Effector memory CD8-positive, alpha-beta T cell (primary cell): Measurements from ENCODE around the gene PAQR5.
A peak's percentile ranks its signal among the peaks of the same experiment; 100 is the strongest.

Experiments
- ATAC-seq: fragments of 150-1000 bp; cut with Tn5 transposase; replicated peaks from 2 replicates; pipeline ENCODE4 v1.10.0; 2021; ENCODE audit warnings: mild to moderate bottlenecking, moderate library complexity
- DNase-seq, 3 experiments: peaks; one replicate each; pipeline ENCODE4 v3.0.0; 2021
- H3K27ac Mint-ChIP-seq, 2 donors: one replicate each; pipeline ENCODE4 v1.8.0; 2022; ENCODE audit warnings: mild to moderate bottlenecking in 2 of 2, mixed read lengths in 2 of 2, moderate library complexity in 2 of 2
- H3K27me3 Mint-ChIP-seq, 2 donors: one replicate each; pipeline ENCODE4 v1.8.0; 2022; ENCODE audit warnings: mixed read lengths in 2 of 2
- H3K36me3 Mint-ChIP-seq: one replicate; pipeline ENCODE4 v1.8.0; 2022; ENCODE audit warnings: mild to moderate bottlenecking, moderate library complexity, mixed read lengths; ENCODE audit not compliant: insufficient read depth
- H3K4me1 Mint-ChIP-seq, 2 donors: one replicate each; pipeline ENCODE4 v1.8.0; 2022; ENCODE audit warnings: low read depth in 2 of 2, mixed read lengths in 2 of 2
- H3K4me3 Mint-ChIP-seq, 2 donors: one replicate each; pipeline ENCODE4 v1.8.0; 2022; ENCODE audit warnings: mild to moderate bottlenecking in 2 of 2, mixed read lengths in 2 of 2, moderate library complexity in 2 of 2
- H3K9me3 Mint-ChIP-seq, 2 donors: one replicate each; pipeline ENCODE4 v1.8.0; 2022; ENCODE audit warnings: mixed read lengths in 2 of 2

PAQR5 gene

DNA sequence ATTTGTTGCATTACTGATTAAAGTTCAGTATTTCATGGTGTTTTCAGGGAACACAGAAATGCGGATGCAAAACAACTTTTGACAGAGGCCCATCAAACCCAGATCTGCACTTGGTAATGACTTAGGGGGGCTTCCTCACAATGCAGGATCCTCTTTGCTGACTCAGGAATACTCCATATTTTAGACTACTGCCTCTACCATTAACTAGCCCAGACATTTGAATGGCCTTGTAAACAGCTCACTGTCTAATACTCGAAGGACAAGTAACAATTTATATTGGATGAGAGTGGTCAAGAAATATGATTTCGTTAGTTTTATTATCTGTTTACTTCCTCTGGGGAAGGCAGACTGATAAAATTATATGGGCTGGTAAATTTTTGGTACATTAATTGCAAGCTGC is 106.4 kb downstream of the PAQR5 start:
- DNase-seq (no peak), ATAC-seq (no peak)
- Mint-ChIP-seq H3K27ac (no peak overlapping the region), H3K27me3 (peaks cover 19 to 28% of the 10 kb centered on the region in 2 donors), H3K4me1 (no peaks in the 10 kb centered on the region), H3K36me3 (peaks cover 3% of the 10 kb centered on the region), H3K4me3 (no peak overlapping the region), H3K9me3 (no peaks in the 10 kb centered on the region)

DNA sequence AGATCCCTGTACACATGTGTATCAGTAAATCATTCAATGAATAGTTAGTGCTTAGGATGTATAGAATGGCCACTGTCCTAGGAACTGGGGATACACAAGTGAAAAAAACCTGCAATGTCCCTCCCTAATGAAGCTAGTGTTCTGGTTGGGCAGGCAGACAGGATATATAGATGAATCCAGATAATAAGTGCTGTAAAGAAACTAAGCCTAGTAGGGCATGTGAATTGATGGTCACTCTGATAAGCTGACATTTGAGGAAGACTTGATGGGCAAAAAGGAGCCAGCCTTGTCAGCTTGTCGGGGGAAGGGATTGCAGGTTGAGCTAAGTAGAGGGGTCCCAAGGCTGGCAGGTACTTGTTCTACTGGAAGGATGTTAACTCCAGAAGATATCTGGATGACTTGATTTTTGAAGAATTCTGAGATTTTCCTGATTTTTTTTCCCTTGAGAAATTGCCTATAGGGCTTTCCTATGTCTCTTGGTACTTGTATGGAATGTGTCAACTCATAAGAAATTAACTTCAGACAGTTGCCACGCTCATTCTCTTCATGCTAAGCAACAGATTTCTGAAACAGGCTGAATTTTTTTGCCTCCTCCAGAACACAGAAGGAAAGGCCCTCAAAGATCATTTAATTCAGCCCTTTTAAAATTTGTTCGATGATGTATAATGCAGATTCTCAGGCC is 109.1 kb downstream of the PAQR5 start:
- Mint-ChIP-seq H3K27me3 (peaks cover 19 to 28% of the 10 kb centered on the region in 2 donors), H3K36me3 (no peaks in the 10 kb centered on the region)

DNA sequence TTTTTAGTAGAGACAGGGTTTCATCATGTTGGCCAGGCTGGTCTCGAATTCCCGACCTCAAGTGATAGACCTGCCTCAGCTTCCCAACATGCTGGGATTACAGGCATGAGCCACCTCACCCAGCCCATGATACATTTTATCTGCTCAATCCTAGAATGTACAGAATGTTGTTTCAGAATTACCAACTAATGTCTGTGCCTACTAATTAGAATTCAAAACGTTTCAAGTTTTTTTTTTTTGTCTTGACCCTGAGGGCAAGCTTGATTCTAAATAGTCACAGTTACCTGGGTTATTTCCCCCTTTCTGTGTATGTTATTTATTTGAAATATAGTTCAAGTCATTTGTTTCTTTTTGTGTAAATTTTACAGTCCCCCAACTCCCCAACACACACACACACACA is 110.1 kb downstream of the PAQR5 start:
- no peak overlapping the region for H3K27ac Mint-ChIP-seq
- peaks cover 13 to 19% of the 10 kb centered on the region in 2 donors for H3K27me3 Mint-ChIP-seq
- ATAC-seq (no peak), DNase-seq (no peak)
- peaks cover under 1 to 1% of the 10 kb centered on the region in 2 donors for H3K4me1 Mint-ChIP-seq
- no peaks in the 10 kb centered on the region for H3K9me3 Mint-ChIP-seq
- H3K4me3 Mint-ChIP-seq, result no peak overlapping the region
- H3K36me3 Mint-ChIP-seq, result peaks cover 3% of the 10 kb centered on the region

More for the DNA sequence above, 109.1 kb downstream of the PAQR5 start:
- DNase-seq, result no peak
- Mint-ChIP-seq H3K9me3 (no peaks in the 10 kb centered on the region), H3K4me1 (no peaks in the 10 kb centered on the region), H3K4me3 (no peak overlapping the region), H3K27ac (no peak overlapping the region)
- ATAC-seq, result no peak

DNA sequence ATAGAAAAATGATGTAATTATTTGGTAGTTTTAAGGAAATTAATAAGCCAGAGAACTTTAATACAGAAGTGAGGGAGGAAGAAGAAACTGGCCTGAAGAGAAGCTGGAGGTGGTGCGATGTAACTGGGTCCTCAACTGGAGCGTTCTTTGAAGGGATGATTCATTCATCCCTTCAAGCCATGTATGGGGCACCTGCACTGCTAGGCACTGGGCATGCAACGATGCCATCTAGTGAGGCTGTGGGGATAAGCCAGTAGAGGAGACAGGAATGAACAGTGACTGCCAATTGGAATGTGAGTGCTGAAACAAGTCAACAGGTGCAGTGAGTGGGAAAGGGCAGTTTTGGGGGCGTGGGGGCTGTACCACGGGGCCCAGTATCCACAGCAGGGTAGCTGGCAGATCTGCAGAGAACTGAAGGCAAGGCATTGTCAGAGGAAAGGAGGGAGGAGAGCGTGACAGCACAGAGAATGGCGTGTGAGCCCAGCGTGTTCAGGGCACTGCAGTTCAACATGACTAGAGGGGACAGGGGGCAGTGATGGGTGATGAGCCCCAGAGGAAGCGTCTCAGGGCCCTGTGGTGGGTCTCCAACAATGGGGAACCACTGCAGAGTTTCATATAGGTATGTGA is 111.6 kb downstream of the PAQR5 start:
- H3K4me1 Mint-ChIP-seq, result peaks cover 5 to 7% of the 10 kb centered on the region in 2 donors
- no peaks in the 10 kb centered on the region for H3K9me3 Mint-ChIP-seq
- no peak for DNase-seq
- H3K36me3 Mint-ChIP-seq, result peaks cover 7% of the 10 kb centered on the region
- peaks cover 9 to 13% of the 10 kb centered on the region in 2 donors for H3K27me3 Mint-ChIP-seq
- H3K4me3 Mint-ChIP-seq, result no peak overlapping the region
- no peak overlapping the region for H3K27ac Mint-ChIP-seq
- no peak for ATAC-seq

DNA sequence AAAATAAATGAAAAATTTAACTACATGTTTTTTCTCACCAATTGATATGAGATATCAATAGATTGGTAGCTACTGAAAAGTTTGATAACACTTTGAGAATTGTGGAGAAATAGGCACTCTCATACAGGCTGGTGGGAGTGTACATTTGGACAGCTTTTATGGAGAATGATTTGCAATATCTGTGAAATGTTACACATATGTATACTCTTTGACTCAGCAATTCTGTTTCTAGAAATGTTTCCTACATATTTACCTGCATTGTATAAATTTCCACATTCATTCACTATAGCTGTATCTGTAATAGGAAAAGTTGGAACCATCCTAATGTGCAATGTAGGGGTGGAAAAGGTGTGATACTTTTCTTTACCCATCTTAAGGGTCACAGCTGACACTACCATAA is 113.6 kb downstream of the PAQR5 start:
- DNase-seq, result no peak
- Mint-ChIP-seq H3K4me3 (no peak overlapping the region), H3K27me3 (peaks cover 9 to 13% of the 10 kb centered on the region in 2 donors), H3K27ac (no peak overlapping the region), H3K9me3 (no peaks in the 10 kb centered on the region), H3K4me1 (peaks cover 5 to 7% of the 10 kb centered on the region in 2 donors), H3K36me3 (peaks cover 7% of the 10 kb centered on the region)
- no peak for ATAC-seq

DNA sequence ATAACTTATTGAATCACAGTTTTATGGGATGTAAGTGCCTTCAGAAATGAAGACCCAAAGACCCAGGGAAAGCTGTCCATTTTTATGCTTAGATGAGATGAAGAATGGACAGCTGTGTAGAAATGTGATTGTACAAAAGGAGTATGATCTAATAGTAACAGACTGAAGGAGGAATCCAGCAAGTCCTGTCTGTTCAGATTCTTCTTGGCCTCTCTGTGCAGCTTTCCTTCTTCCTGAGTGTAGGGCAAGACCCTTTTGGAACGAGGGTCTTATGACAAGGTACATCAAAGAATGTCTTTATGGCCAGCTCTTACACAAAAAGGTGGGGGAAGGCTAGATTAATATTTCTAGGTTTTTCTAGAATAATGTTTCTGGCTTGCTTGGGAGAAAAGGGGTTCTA is 114.0 kb downstream of the PAQR5 start:
- H3K4me1 Mint-ChIP-seq, result peaks cover 5 to 7% of the 10 kb centered on the region in 2 donors
- H3K9me3 Mint-ChIP-seq, result no peaks in the 10 kb centered on the region
- peaks cover 7% of the 10 kb centered on the region for H3K36me3 Mint-ChIP-seq
- no peak for DNase-seq
- H3K4me3 Mint-ChIP-seq, result no peak overlapping the region
- no peak overlapping the region for H3K27ac Mint-ChIP-seq
- H3K27me3 Mint-ChIP-seq, result peaks cover 5 to 11% of the 10 kb centered on the region in 2 donors
- no peak for ATAC-seq

DNA sequence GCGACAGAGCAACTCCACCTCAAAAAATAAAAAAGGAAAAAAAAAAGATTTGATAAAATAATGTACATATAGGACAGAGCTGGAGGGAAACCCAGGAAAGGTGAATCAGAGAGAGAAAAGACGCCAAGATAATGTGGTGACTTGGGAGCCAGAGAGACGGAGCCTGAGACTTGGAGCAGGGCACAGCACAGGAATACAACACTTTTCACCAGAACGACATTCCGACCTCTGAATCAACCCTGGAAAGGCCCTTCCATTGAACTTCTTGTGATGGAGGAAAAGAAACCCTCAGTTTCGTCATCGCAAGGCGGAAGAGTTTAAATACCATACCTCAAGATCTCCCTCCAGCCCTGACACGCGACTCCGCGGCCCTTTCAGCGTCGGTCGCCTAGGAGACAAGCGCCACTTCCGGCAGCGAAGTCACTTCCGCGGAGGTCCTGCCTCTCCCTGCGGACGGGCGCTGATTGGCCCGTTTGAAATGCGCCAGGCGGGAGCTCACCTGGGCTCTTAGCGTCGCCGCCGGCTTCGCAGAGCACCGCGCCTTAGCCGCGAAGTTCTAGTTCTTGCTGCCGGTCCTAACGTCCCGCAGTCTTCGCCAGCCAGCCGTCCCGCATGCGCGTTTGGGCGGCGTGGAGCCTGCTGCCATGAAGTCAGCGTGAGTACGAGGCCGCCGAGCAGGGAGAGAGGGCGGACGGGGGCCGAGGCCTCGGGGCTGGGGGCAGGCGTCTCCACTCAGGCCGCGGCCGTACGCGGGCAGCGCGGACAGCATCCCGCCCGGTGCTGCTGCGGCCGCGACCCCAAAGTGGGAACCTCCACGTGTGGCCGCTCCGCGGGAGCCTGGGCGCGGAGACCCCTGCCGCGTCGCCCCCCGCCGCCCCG is 115.3 kb downstream of the PAQR5 start, which contains the start of gene KIF23:
TSS of gene KIF23 (plus strand) at position 528 of the 879 bp plus-strand sequence. CDS start at position 645, 117 bp downstream.
- ATAC-seq (peak; percentile 98), DNase-seq (peak; percentile 88 to 92 (median 91))
- H3K27me3 Mint-ChIP-seq, result peaks cover 0 to 4% of the 10 kb centered on the region in 2 donors
- H3K9me3 Mint-ChIP-seq, result no peaks in the 10 kb centered on the region
- H3K27ac Mint-ChIP-seq, result peak within 1 kb of the TSS; percentile 68 to 77
- H3K4me3 Mint-ChIP-seq, result peak within 1 kb of the TSS; percentile 87 to 88
- peaks cover 7% of the 10 kb centered on the region for H3K36me3 Mint-ChIP-seq
- H3K4me1 Mint-ChIP-seq, result peaks cover 5 to 7% of the 10 kb centered on the region in 2 donors

DNA sequence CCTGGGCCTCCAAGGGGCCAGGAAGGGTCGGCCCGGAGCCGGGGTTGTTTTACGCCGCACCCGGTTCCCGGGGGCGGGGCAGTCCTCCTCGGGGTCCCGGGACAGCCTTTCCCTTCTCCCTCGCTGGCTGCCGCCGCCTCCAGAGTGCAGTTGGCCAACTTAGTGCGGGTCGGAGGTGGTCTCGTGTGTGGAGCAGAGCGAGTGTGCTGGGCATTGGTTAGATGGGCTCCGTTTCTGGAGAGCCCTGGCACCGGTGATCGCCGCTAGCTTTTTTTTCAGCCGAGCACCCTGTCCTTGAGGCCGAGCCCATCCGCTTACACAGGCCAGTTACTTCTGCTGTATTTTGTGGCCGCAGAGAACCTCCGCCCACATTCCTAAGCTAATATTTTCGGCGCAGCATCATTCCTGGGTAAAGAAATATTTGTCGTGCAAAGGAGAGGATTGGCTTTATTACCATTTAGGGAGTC is 116.0 kb downstream of the PAQR5 start:
- no peak for DNase-seq
- H3K4me3 Mint-ChIP-seq, result peak overlapping the region; percentile 74 to 88
- peaks cover 7% of the 10 kb centered on the region for H3K36me3 Mint-ChIP-seq
- ATAC-seq, result peak; percentile 3
- no peaks in the 10 kb centered on the region for H3K27me3 Mint-ChIP-seq
- H3K27ac Mint-ChIP-seq, result no peak overlapping the region
- no peaks in the 10 kb centered on the region for H3K9me3 Mint-ChIP-seq
- H3K4me1 Mint-ChIP-seq, result peaks cover 5 to 7% of the 10 kb centered on the region in 2 donors

DNA sequence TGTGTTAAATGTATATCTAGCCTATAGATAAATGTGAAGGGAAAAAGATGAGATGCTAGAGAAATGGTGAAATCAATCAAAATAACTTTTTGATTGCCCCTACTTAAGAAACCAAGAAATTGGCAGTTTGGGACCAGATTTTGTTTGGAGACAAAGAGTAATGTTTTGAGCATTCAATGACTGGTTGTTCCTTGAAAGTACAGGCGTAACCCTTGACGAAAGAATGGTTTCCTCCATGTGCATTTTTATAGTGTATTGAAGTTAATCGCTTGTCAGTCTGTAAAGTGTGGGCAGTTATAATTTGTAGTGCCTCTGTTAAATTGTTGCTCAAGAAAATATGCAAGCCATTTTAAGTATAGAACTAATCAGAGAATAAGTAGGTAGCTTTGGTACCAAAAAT is 116.7 kb downstream of the PAQR5 start:
- H3K4me1 Mint-ChIP-seq, result peaks cover 5 to 7% of the 10 kb centered on the region in 2 donors
- H3K36me3 Mint-ChIP-seq, result peaks cover 11% of the 10 kb centered on the region
- H3K4me3 Mint-ChIP-seq, result peak overlapping the region in 1 of 2 donors; percentile 74
- DNase-seq (no peak), ATAC-seq (no peak)
- H3K27me3 Mint-ChIP-seq, result no peaks in the 10 kb centered on the region
- no peaks in the 10 kb centered on the region for H3K9me3 Mint-ChIP-seq
- H3K27ac Mint-ChIP-seq, result no peak overlapping the region

DNA sequence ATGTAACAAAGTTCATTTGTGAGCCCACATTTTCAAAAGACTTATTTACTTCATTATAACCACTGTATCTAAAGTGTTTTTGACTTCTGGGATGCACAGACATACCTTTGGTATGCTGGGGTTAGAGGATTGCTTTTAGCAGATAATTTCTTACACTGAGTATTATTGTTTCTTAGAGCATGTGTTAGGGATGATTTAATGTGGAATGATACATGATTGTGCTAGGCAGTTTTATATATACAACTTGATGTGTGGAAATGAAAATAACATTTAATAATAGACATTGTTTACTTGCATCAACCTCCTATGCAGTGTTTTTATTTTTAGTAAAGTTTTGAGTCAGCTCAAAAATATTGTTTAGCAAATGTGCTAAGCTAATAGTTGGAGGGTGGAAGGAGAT is 118.9 kb downstream of the PAQR5 start:
- H3K4me3 Mint-ChIP-seq, result no peak overlapping the region
- H3K36me3 Mint-ChIP-seq, result peaks cover 11% of the 10 kb centered on the region
- no peak for ATAC-seq
- DNase-seq, result no peak
- no peak overlapping the region for H3K27ac Mint-ChIP-seq
- no peaks in the 10 kb centered on the region for H3K27me3 Mint-ChIP-seq
- peaks cover 5 to 7% of the 10 kb centered on the region in 2 donors for H3K4me1 Mint-ChIP-seq
- H3K9me3 Mint-ChIP-seq, result no peaks in the 10 kb centered on the region

DNA sequence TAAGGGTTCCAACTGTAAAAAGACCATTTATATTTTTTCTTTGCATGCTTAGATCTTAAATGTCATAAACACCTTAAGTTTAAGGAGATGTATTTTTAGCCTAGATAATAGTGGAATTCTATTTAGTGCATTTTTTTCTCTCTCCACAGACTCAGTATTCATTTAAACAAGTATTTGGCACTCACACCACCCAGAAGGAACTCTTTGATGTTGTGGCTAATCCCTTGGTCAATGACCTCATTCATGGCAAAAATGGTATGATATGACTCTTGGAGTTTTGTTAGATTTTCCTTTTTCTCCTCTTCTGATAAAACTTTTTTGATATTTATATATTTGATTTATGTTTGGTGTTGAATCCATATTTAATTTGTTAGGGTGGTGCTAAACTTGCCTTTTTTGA is 122.8 kb downstream of the PAQR5 start:
- no peak for ATAC-seq
- Mint-ChIP-seq H3K36me3 (peaks cover 4% of the 10 kb centered on the region), H3K27ac (no peak overlapping the region), H3K4me1 (no peaks in the 10 kb centered on the region), H3K9me3 (no peaks in the 10 kb centered on the region), H3K27me3 (no peaks in the 10 kb centered on the region), H3K4me3 (no peak overlapping the region)
- DNase-seq, result no peak

DNA sequence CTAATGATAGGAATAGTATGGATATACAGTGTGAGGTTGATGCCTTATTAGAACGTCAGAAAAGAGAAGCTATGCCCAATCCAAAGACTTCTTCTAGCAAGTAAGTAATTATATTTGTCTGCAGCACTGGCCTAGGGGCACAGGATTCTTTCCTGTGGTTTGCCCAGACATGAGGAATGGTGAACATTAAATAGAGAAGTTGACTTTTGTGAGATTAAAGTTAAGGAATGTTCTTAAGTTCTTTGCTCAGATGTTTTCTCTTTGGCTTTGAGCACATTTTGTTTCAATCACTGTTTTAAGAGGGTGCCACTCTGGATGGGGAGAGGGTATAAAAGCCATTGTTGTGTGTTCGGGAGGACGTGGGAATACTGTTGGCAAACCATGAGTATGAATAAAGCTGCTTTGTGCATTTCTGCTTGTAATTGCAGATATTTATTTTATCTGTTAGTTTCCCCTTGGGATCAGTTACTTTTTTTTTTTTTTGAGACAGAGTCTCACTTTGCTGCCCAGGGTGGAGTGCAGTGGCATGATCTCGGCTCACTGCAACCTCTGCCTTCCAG is 123.7 kb downstream of the PAQR5 start:
- no peak overlapping the region for H3K27ac Mint-ChIP-seq
- H3K9me3 Mint-ChIP-seq, result no peaks in the 10 kb centered on the region
- peaks cover 4% of the 10 kb centered on the region for H3K36me3 Mint-ChIP-seq
- H3K4me1 Mint-ChIP-seq, result no peaks in the 10 kb centered on the region
- ATAC-seq (no peak), DNase-seq (no peak)
- no peaks in the 10 kb centered on the region for H3K27me3 Mint-ChIP-seq
- H3K4me3 Mint-ChIP-seq, result no peak overlapping the region

DNA sequence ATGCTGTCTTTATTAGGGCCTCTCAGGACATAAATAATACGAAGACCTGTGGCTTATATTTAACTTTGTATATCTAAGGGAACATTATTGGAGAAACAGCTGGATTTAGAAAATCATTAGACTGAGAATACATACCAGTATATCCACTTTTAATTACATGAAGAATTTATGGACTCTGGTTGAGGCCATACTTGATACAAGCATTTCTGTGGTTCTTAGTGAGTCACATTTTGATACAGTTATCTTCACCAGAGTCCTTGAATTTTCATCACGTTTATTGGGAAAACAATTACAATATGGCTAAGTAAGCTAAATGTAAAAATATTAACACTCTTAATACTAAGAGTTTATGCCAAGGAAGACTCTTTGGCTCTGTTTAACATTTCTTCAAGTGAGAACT is 125.3 kb downstream of the PAQR5 start:
- Mint-ChIP-seq H3K36me3 (peaks cover 4% of the 10 kb centered on the region), H3K27ac (no peak overlapping the region), H3K27me3 (no peaks in the 10 kb centered on the region), H3K4me3 (no peak overlapping the region), H3K4me1 (no peaks in the 10 kb centered on the region), H3K9me3 (no peaks in the 10 kb centered on the region)
- no peak for ATAC-seq
- no peak for DNase-seq
